WTC11 (cell line): Measurements from ENCODE around the gene PHF1. TPM values are rescaled to one million over a fixed set of nuclear protein-coding genes. Genes with fewer than 3 reads are reported as not detected.

Experiments used
- SMAD4 ChIP-seq: sonication (generic); formaldehyde crosslinking; IDR thresholded peaks from 2 replicates; pipeline ENCODE4 v1.8.0; 2022; ENCODE audit warnings: mild to moderate bottlenecking, missing genetic modification reagents
- microRNA-seq: library from miRNA; unstranded; fragments of <30 nt; microRNA quantifications from one replicate; pipeline ENCODE4 v1.2.0, GENCODE V29; 2022; ENCODE audit warnings: borderline number of aligned reads
- total RNA-seq: library from RNA; stranded (reverse); gene quantifications from 3 replicates; pipeline ENCODE4 v1.2.3, GENCODE V29; 2021

PHF1 gene
- total RNA-seq, 1 experiment from 2014 or later = 63.6 TPM

GRCh38 chr6:33459226-33459625 is 48.4 kb downstream of the PHF1 start (continued):
- TF ChIP-seq SMAD4 (CRISPR knock-in tag) = no peak

Small RNA genes within 50 kb of the gene (microRNA-seq; reads per million reads assigned to microRNA genes)
- gene MIR5004 = 2.8 reads per million

Other genes with a start within 250 kb of the PHF1 start
- 3.0 to 4.4 TPM (median 3.7 TPM) in 3 replicates for gene COL11A2, start 218.5 kb upstream of the PHF1 start, total RNA-seq
- 21.5 to 24.5 TPM (median 23.3 TPM) in 3 replicates for gene RXRB, start 210.3 kb upstream of the PHF1 start, total RNA-seq
- gene SLC39A7, start 210.1 kb upstream of the PHF1 start, total RNA-seq = 131 to 163 TPM (median 134 TPM) in 3 replicates
- 7.3 to 8.1 TPM (median 7.7 TPM) in 3 replicates for gene HSD17B8, start 206.4 kb upstream of the PHF1 start, total RNA-seq
- 26.6 to 30.2 TPM (median 27.8 TPM) in 3 replicates for gene RING1, start 202.5 kb upstream of the PHF1 start, total RNA-seq
- 43.0 to 46.8 TPM (median 43.1 TPM) in 3 replicates for gene VPS52, start 139.1 kb upstream of the PHF1 start, total RNA-seq
- 2,857 to 3,321 TPM (median 3,240 TPM) in 3 replicates for gene RPS18, start 138.9 kb upstream of the PHF1 start, total RNA-seq
- 3.2 to 5.0 TPM (median 4.1 TPM) in 3 replicates for gene B3GALT4, start 133.9 kb upstream of the PHF1 start, total RNA-seq
- 72.0 to 94.5 TPM (median 72.4 TPM) in 3 replicates for gene WDR46, start 121.8 kb upstream of the PHF1 start, total RNA-seq
- gene PFDN6, start 121.4 kb upstream of the PHF1 start, total RNA-seq = 83.3 to 95.7 TPM (median 85.6 TPM) in 3 replicates
- 72.6 to 79.7 TPM (median 77.1 TPM) in 3 replicates for gene RGL2, start 112.1 kb upstream of the PHF1 start, total RNA-seq
- gene TAPBP, start 96.9 kb upstream of the PHF1 start, total RNA-seq = 43.5 to 50.2 TPM (median 49.3 TPM) in 3 replicates
- gene ZBTB22, start 93.3 kb upstream of the PHF1 start, total RNA-seq = 11.6 to 14.7 TPM (median 13.7 TPM) in 3 replicates
- gene DAXX, start 88.1 kb upstream of the PHF1 start, total RNA-seq = 61.8 to 67.2 TPM (median 65.1 TPM) in 3 replicates
- gene KIFC1, start 19.2 kb upstream of the PHF1 start, total RNA-seq = 79.5 to 97.3 TPM (median 83.7 TPM) in 3 replicates
- gene CUTA, start 7.1 kb downstream of the PHF1 start, total RNA-seq = 229 to 247 TPM (median 243 TPM) in 3 replicates
- gene SYNGAP1, start 9.1 kb downstream of the PHF1 start, total RNA-seq = 139 to 172 TPM (median 160 TPM) in 3 replicates
- 19.4 to 21.2 TPM (median 20.8 TPM) in 3 replicates for gene ZBTB9, start 43.6 kb downstream of the PHF1 start, total RNA-seq
- 40.5 to 40.9 TPM (median 40.5 TPM) in 3 replicates for gene BAK1, start 169.3 kb downstream of the PHF1 start, total RNA-seq
- gene ITPR3, start 210.3 kb downstream of the PHF1 start, total RNA-seq = 42.5 to 47.3 TPM (median 42.9 TPM) in 3 replicates